D721Med (cell line): ENCODE results near the gene CNPY3.
"Not testable (repeated sequence)": the region's sequence is repeated elsewhere in the genome, so short reads cannot be mapped to it uniquely, and the experiment has no call there.

Experiments
- DNase-seq: peaks from one replicate; pipeline ENCODE4 v3.0.0; 2011; ENCODE audit warnings: low spot score; ENCODE audit not compliant: insufficient read length
- FAIRE-seq: peaks from 2 replicates; lab custom pipeline; 2011; peaks lifted over from hg19 to GRCh38; lab: Jason Lieb, UNC
- CTCF ChIP-seq: IDR thresholded peaks from 2 replicates; pipeline ENCODE4 v1.5.1; 2012; ENCODE audit warnings: mild to moderate bottlenecking, control low read depth; ENCODE audit not compliant: insufficient read depth; ENCODE audit errors: missing control alignments

CNPY3 gene

GRCh38 chr6:42942444-42942843, 13.2 kb downstream of the CNPY3 start:
- no peak for TF ChIP-seq CTCF
- DNase-seq: no peak
- no peak for FAIRE-seq

- no peak for FAIRE-seq
- DNase-seq: no peak
- TF ChIP-seq CTCF: no peak
These were observed 18.7 kb downstream of the CNPY3 start for GRCh38 chr6:42947950-42948349.

- FAIRE-seq (no peak), DNase-seq (no peak)
- TF ChIP-seq CTCF: no peak
These were observed 23.1 kb downstream of the CNPY3 start for GRCh38 chr6:42952389-42952788.

- FAIRE-seq, DNase-seq: not testable (repeated sequence)
These were observed 25.1 kb downstream of the CNPY3 start for GRCh38 chr6:42954405-42954804.

GRCh38 chr6:42958125-42958524, 28.8 kb downstream of the CNPY3 start:
- FAIRE-seq: no peak
- no peak for DNase-seq
- no peak for TF ChIP-seq CTCF

GRCh38 chr6:42959917-42960242, 30.6 kb downstream of the CNPY3 start:
- no peak for TF ChIP-seq CTCF
- DNase-seq: no peak
- FAIRE-seq: no peak

- no peak for FAIRE-seq
- no peak for TF ChIP-seq CTCF
- DNase-seq: no peak
These were observed 31.2 kb downstream of the CNPY3 start, which contains the start of gene GNMT for GRCh38 chr6:42960243-42961019. TSS of gene GNMT (plus strand) at chr6:42960754. CDS start at chr6:42960768, 14 bp downstream.

- DNase-seq (no peak), FAIRE-seq (no peak)
- no peak for TF ChIP-seq CTCF
These were observed 31.8 kb downstream of the CNPY3 start for GRCh38 chr6:42961020-42961470.
